Measurements from ENCODE around the gene UBR7.

Gene UBR7

DNA sequence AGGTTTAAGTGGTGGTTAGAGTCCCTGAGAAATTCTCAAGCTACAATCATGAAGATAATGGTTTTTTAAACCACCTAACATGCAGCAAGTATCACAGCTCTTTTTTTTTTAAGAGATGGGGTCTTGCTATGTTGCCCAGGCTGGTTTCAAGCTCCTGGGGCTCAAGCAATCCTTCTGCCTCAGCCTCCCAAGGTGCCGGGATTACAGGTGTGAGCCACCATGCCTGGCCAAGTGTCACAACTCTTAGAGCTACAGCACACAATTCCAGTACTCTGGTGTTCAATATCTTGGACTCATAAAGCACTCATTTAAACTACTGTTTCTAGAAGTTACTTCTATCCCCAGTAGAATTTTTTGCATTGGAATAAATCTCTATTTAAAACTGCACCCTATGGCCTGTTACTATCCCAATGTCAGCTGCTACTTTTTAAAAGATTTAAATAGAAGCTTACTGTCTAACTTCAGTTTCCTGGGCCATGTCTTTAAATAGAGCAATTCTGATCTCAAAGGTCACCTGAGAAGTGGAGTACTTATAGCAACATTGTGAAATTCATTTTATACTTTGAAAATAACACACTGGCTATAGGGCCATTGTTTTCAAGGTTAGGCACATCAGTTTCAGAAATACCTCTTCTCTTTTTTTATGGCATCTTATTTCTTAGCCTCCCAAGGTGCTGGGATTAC, 11.6 kb upstream of the UBR7 start:
- in situ Hi-C loops (cut with MboI; ENCODE audit: low sequenced_read_pairs) = no loop called here

- in situ Hi-C loops (cut with MboI; ENCODE audit: low sequenced_read_pairs) = no loop called here
Observed at GRCh38 chr14:93199031-93199430, 8.0 kb upstream of the UBR7 start.

GRCh38 chr14:93200553-93200952, 6.5 kb upstream of the UBR7 start:
- in situ Hi-C loops (cut with MboI; ENCODE audit: low sequenced_read_pairs) = no loop called here

GRCh38 chr14:93201155-93201704, 5.8 kb upstream of the UBR7 start:
- in situ Hi-C loops (cut with MboI; ENCODE audit: low sequenced_read_pairs) = no loop called here

DNA sequence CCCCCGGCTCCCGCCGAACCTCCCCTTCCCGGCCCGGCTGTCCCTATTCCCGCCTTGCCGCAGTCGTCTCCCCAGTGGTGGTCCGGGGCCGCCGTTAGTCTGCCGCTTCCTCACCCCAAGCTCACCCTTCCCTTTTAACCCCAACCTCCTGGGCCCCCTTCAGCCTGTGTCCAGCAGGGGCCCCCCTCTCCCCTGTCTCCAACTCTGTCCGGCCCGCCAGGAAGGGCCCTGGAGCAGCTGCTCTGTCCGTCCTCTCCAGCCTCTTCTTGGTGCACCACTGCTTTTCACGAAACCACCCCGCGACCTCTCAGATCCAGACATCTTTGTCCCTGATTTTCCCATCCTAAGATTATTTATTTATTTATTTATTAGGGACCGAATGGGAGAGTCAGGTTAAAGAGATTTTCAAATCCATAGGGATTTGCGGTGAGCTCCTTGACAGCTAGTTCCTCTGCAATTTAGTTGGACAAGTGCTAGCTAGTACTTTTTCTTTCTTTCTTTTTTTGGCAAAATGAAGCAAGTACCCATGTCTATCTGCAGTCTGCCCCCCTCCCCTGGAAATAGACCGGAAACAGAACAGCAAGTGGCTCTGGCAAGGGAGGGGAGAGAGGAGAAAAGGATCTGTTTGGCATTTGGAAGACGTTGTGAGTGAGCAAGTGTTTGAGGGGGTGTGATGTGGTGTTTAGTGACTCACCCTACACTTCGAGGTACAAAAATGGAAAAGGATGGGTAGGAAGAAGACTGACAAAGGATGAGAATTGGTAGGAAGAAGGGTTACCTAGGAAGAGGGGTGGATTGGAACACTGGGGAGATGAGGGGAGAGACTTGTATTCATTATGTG, 632 bp downstream of the UBR7 start:
- in situ Hi-C loops (cut with MboI; ENCODE audit: low sequenced_read_pairs) = no loop called here

DNA sequence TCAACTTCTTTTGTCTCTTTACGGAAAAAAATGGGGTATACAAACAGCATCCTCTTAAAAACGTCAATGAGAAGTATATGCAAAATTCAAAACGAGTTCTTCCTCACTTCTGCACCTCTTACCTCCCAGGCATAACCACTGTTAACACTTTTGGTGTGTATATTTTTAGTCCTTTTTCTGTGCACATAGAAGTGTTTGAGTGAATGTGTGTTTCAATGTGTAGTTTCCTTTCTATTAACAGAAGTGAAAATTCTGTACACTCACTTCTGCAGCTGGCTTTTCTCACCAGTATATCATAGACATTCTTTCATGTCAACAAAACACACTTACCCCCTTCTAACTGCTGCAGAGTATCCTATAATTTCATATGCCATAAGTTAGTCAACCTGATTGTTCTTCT, 5.4 kb downstream of the UBR7 start:
- in situ Hi-C loops (cut with MboI; ENCODE audit: low sequenced_read_pairs) = no loop called here

DNA sequence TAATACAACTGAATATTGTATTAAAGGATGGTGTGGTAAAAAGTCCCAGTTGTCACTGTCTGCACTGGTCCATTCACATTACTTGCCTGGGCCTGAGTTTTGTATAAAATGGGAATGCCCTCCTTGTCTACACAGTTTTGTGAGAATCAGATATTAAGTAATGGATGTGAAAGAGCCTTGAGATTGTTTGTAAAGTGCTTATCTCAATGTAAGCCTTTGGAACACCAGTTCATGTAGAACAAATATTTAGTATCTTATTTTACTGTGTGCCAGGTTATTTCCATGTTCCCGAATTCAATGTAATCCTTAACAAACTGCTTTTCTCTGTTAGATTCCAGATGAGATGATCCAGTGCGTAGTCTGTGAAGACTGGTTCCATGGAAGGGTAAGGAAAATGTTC, 7.5 kb downstream of the UBR7 start:
- in situ Hi-C loops (cut with MboI; ENCODE audit: low sequenced_read_pairs) = no loop called here

DNA sequence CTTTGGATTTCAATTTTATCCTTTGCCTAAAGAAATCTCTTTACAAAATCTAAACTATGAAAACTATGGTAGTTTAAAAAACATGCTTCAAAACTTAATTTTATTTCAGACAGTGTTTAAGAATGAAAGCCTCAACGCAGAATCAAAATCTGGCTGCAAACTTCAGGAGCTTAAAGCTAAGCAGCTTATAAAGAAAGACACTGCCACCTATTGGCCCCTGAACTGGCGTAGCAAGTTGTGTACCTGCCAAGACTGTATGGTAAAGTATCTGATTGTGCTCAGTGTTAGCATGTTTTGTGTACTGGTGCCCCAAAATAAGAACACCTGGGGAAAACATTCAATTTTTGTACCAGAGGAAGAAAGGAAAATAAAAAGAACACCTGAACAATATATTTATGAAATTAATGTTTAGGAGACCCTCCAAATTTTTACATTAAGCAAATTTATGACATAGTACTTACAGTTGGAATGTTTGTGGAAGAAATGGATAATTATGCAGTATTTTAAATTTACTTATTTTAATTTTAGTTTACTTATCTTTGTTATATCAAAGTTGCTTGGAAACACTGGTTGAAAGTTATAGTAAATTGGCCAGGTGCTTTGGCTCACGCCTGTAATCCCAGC, 12.2 kb downstream of the UBR7 start:
- in situ Hi-C loops (cut with MboI; ENCODE audit: low sequenced_read_pairs) = no loop called here

- in situ Hi-C loops (cut with MboI; ENCODE audit: low sequenced_read_pairs) = no loop called here
Observed at GRCh38 chr14:93220509-93220908, 13.5 kb downstream of the UBR7 start.

DNA sequence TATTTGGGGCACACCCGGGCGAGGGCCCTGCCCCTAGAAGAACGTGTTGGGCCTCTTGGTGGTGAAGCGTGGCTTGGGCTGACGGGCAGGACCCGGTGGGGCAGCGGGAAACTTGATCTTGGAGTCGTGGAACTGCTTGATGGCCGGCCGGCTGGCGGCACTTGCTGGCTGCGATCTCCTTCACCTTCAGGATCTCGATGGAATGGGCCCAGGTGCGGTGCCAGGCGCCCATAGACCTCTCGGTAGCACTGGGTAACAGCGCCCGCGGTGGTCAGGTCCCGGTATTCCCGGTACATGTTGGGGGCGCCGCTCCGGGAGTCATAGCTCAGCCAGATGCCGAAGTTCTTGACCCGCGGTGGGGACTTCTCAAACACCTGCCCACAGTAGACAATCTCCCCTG, 16.5 kb downstream of the UBR7 start:
- in situ Hi-C loops (cut with MboI; ENCODE audit: low sequenced_read_pairs) = no loop called here

- in situ Hi-C loops (cut with MboI; ENCODE audit: low sequenced_read_pairs) = loop anchor here (25.0 kb wide), 1 partner anchor 309 kb away; no protein-coding TSS in a partner anchor
Observed at GRCh38 chr14:93228550-93228949, 21.5 kb downstream of the UBR7 start.

GRCh38 chr14:93230539-93230938, 23.5 kb downstream of the UBR7 start:
- in situ Hi-C loops (cut with MboI; ENCODE audit: low sequenced_read_pairs) = loop anchor here (25.0 kb wide), 1 partner anchor 307 kb away; no protein-coding TSS in a partner anchor

GRCh38 chr14:93231129-93231979, 24.3 kb downstream of the UBR7 start:
- in situ Hi-C loops (cut with MboI; ENCODE audit: low sequenced_read_pairs) = loop anchor here (25.0 kb wide), 1 partner anchor 306 kb away; no protein-coding TSS in a partner anchor

DNA sequence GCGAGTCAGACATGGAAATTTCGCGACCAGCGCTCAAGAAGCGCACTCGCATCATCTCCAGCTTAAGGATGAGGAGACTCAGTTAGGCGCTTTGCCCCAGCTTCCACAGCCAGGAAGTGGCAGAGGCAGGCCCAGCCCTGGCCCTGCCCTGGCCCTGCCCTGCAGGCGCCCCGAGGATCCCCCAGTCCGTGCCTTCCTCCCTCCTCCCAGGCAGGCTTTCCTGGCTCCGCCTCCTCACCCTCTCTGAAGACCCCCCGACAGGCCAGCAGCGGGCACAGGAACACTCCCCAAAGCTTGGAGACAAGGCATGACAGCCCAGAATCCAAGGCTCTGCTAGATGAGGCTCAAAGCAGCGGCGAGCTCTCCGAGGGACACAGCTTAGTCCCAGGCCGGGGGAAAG, 25.1 kb downstream of the UBR7 start:
- in situ Hi-C loops (cut with MboI; ENCODE audit: low sequenced_read_pairs) = loop anchor here (25.0 kb wide), 1 partner anchor 305 kb away; no protein-coding TSS in a partner anchor

- in situ Hi-C loops (cut with MboI; ENCODE audit: low sequenced_read_pairs) = loop anchor here (25.0 kb wide), 1 partner anchor 304 kb away; no protein-coding TSS in a partner anchor
Observed at GRCh38 chr14:93233078-93233477, 26.0 kb downstream of the UBR7 start.

DNA sequence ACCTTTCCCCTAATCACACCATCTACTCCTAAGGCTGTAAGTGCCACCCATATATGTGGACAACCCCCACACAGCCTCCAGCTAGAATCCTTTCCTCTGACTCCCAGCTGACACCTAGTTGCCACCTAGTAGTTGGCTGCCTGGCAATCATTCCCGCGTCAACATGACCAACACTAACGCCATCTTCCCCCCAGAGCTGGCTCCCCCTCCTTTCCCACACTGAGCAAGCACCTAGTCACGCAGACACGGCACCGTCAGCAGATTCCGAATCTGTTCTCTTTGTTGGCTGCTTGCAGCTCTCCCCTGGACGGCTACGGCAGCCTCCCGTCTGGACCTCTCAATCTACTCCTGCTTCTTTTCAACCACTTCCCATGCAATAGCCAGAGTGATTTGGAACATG, 27.7 kb downstream of the UBR7 start:
- in situ Hi-C loops (cut with MboI; ENCODE audit: low sequenced_read_pairs) = loop anchor here (25.0 kb wide), 1 partner anchor 303 kb away; no protein-coding TSS in a partner anchor

DNA sequence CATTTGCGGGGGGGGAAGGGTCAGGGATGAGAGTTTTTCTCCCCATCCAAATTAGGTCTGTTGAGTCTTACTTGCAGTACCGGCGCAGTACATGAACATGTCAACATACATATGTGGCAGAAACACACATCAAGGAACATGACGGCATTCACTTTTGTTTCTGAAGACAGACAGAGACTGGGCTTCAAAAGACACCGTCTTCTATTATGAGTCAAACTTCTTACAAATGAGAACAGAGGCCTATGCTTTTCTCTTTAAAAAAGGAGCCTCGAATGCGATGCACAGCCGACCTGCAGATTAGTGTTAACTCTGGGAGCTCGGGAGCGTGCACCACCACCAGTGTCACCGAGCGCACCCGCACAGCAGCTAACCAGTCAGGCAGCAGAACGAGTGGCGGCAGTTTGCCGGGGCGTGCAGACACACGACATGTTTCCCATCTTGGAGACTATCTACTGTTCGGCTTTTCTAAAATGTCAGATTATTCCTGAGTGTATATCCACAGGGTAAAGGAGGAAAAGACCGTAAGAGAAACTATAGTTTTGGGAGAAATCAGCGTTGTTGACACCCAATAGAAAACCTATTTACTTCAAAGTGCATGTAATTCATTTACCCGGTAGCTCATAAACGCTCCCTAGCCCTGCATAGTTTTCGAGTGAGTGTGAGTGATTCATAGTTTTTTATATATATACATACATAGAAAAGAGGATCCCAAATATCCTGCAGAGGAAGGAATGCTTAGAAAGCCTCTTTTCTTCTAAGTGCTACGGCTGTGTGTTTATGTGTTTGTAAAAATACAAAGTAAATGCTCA, 33.0 kb downstream of the UBR7 start:
- in situ Hi-C loops (cut with MboI; ENCODE audit: low sequenced_read_pairs) = loop anchor here (25.0 kb wide), 1 partner anchor 297 kb away; no protein-coding TSS in a partner anchor

DNA sequence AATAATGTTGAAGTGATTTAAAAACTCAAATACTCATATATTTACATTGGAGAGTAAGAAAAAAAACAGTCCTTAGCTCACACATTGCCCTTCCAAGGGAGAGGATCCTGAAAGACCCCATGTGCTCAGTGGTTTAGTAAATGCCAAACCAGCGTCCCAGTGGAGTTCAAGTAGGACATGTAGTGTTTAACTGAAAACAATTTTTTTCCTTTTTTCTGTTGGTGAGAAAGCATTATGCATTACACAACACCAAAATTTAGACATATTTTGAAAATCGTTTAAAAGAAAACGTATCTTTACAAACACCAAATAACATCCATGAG, 33.6 kb downstream of the UBR7 start:
- in situ Hi-C loops (cut with MboI; ENCODE audit: low sequenced_read_pairs) = loop anchor here (25.0 kb wide), 1 partner anchor 297 kb away; no protein-coding TSS in a partner anchor

- in situ Hi-C loops (cut with MboI; ENCODE audit: low sequenced_read_pairs) = loop anchor here (25.0 kb wide), 1 partner anchor 291 kb away; no protein-coding TSS in a partner anchor
Observed at GRCh38 chr14:93245764-93246420, 38.8 kb downstream of the UBR7 start.

Measured in HL-60/S4 (cell line).